Gastrocnemius medialis (tissue), 4 donors: ENCODE data around the gene FUOM. TPM values are rescaled to one million over a fixed set of nuclear protein-coding genes. Genes with fewer than 3 reads are reported as not detected.

Experiments
- ATAC-seq, 2 donors: fragments of 150-250 bp; one replicate each; pipeline ENCODE4 v1.9.1; 2016
- DNase-seq, 2 donors: peaks; one replicate each; pipeline ENCODE4 v3.0.0-alpha.2; 2019
- H3K27ac ChIP-seq, 4 donors: fragments of 200-600 bp; sonication (generic); 1 replicate in 1 of 4; 2 replicates in 3 of 4; pipeline ENCODE4 v1.5.1; 2016 to 2018; ENCODE audit warnings: mild to moderate bottlenecking in 2 of 4, moderate library complexity in 1 of 4
- H3K27me3 ChIP-seq, 3 donors: fragments of 200-600 bp; sonication (generic) in 2 of 3; 1 replicate in 1 of 3; 2 replicates in 2 of 3; pipeline versions ENCODE4 v1.5.1 to v1.6.0; 2016 to 2019; ENCODE audit warnings: mild to moderate bottlenecking in 1 of 3, moderate library complexity in 1 of 3
- H3K36me3 ChIP-seq, 2 donors: fragments of 200-600 bp; sonication (generic) in 1 of 2; one replicate each; pipeline ENCODE4 v1.5.1; 2017 to 2018
- H3K4me1 ChIP-seq, 2 donors: fragments of 200-600 bp; sonication (generic) in 1 of 2; one replicate each; pipeline ENCODE4 v1.5.1; 2016 to 2017; ENCODE audit warnings: mild to moderate bottlenecking in 2 of 2
- H3K4me3 ChIP-seq, 4 donors: fragments of 200-600 bp; sonication (generic) in 3 of 4; 1 replicate in 1 of 4; 2 replicates in 3 of 4; pipeline ENCODE4 v1.5.1; 2016 to 2019; ENCODE audit warnings: mild to moderate bottlenecking in 2 of 4
- H3K9me3 ChIP-seq, 3 donors: fragments of 200-600 bp; sonication (generic) in 2 of 3; 1 replicate in 1 of 3; 2 replicates in 2 of 3; pipeline ENCODE4 v1.5.1; 2016 to 2019
- POLR2A ChIP-seq, 2 donors: fragments of 450-650 bp; IDR thresholded peaks; one replicate each; pipeline ENCODE4 v1.6.1; 2017; ENCODE audit warnings: antibody characterized with exemption in 2 of 2, mild to moderate bottlenecking in 2 of 2, moderate library complexity in 2 of 2
- in situ Hi-C, 4 donors: fragments of 200-750 bp; cut with MboI; loops; one replicate each; pipeline versions ENCODE4 v1.15.0 to v1.8.0; 2017; ENCODE audit warnings: low sequenced_read_pairs in 4 of 4
- intact Hi-C: fragments of 100-400 bp; cut with DNase I; formaldehyde crosslinking; loops from one replicate; pipeline ENCODE4 v1.15.1; 2023; ENCODE audit warnings: low total_unique reads
- total RNA-seq, 4 donors: library from RNA; depleted of rRNA; stranded (reverse); fragments of >200 nt; gene quantifications; one replicate each; pipeline versions ENCODE4 v1.1.0 to v1.2.3, GENCODE V29; 2016
- TF ChIP-seq, protein P1 (sequence below), 5 experiments: fragments of 450-650 bp in 3 of 5; fragments of 200-600 bp in 2 of 5; sonication (generic) in 2 of 5; IDR thresholded peaks in 4 of 5; conservative IDR thresholded peaks in 1 of 5; 1 replicate in 4 of 5; 2 replicates in 1 of 5; pipeline ENCODE4 v1.5.1; 2016 to 2019; ENCODE audit warnings: antibody characterized with exemption in 5 of 5, mild to moderate bottlenecking in 3 of 5, moderate library complexity in 3 of 5

The FUOM gene
- total RNA-seq, 4 donors from 2014 or later = 3.2 to 8.9 (median 5.6) TPM

GRCh38 chr10:133326745-133327650 is 30.8 kb downstream of the FUOM start:
- H3K4me3 ChIP-seq = no peak overlapping the region
- in situ Hi-C loops = no loop called here
- H3K4me1 ChIP-seq = peaks cover 0 to 6% of the 10 kb centered on the region in 2 donors
- H3K27me3 ChIP-seq = peaks cover 57 to 77% (median 60%) of the 10 kb centered on the region in 3 donors
- TF ChIP-seq POLR2A (IDR thresholded peaks at IDR 0.05) = no peak
- TF ChIP-seq, protein P1, sequence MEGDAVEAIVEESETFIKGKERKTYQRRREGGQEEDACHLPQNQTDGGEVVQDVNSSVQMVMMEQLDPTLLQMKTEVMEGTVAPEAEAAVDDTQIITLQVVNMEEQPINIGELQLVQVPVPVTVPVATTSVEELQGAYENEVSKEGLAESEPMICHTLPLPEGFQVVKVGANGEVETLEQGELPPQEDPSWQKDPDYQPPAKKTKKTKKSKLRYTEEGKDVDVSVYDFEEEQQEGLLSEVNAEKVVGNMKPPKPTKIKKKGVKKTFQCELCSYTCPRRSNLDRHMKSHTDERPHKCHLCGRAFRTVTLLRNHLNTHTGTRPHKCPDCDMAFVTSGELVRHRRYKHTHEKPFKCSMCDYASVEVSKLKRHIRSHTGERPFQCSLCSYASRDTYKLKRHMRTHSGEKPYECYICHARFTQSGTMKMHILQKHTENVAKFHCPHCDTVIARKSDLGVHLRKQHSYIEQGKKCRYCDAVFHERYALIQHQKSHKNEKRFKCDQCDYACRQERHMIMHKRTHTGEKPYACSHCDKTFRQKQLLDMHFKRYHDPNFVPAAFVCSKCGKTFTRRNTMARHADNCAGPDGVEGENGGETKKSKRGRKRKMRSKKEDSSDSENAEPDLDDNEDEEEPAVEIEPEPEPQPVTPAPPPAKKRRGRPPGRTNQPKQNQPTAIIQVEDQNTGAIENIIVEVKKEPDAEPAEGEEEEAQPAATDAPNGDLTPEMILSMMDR (IDR thresholded peaks at IDR 0.05 in 4 of 5, conservative IDR thresholded peaks at IDR 0.05 in 1 of 5) = no peak
- intact Hi-C loops = loop anchor here (10.0 kb wide), 1 partner anchor 198 kb away; the partner anchor contains the start of gene CYP2E1
- DNase-seq (no peak), ATAC-seq (no peak)
- H3K36me3 ChIP-seq = no peaks in the 10 kb centered on the region
- no peak overlapping the region for H3K27ac ChIP-seq
- no peaks in the 10 kb centered on the region for H3K9me3 ChIP-seq

GRCh38 chr10:133326223-133326551 is 31.6 kb downstream of the FUOM start:
- no peak overlapping the region for H3K27ac ChIP-seq
- in situ Hi-C loops = no loop called here
- intact Hi-C loops = loop anchor here (10.0 kb wide), 1 partner anchor 199 kb away; the partner anchor contains the start of gene CYP2E1
- no peak for ATAC-seq
- peak overlapping the region in 3 of 4 donors; percentile 36 to 44 (median 41) for H3K4me3 ChIP-seq
- H3K27me3 ChIP-seq = peaks cover 50 to 74% (median 56%) of the 10 kb centered on the region in 3 donors
- H3K36me3 ChIP-seq = no peaks in the 10 kb centered on the region
- H3K9me3 ChIP-seq = no peaks in the 10 kb centered on the region
- peaks cover 0 to 6% of the 10 kb centered on the region in 2 donors for H3K4me1 ChIP-seq
- DNase-seq = no peak
- no peak for TF ChIP-seq POLR2A (IDR thresholded peaks at IDR 0.05)
- TF ChIP-seq, protein P1 (IDR thresholded peaks at IDR 0.05 in 4 of 5, conservative IDR thresholded peaks at IDR 0.05 in 1 of 5) = no peak

DNA sequence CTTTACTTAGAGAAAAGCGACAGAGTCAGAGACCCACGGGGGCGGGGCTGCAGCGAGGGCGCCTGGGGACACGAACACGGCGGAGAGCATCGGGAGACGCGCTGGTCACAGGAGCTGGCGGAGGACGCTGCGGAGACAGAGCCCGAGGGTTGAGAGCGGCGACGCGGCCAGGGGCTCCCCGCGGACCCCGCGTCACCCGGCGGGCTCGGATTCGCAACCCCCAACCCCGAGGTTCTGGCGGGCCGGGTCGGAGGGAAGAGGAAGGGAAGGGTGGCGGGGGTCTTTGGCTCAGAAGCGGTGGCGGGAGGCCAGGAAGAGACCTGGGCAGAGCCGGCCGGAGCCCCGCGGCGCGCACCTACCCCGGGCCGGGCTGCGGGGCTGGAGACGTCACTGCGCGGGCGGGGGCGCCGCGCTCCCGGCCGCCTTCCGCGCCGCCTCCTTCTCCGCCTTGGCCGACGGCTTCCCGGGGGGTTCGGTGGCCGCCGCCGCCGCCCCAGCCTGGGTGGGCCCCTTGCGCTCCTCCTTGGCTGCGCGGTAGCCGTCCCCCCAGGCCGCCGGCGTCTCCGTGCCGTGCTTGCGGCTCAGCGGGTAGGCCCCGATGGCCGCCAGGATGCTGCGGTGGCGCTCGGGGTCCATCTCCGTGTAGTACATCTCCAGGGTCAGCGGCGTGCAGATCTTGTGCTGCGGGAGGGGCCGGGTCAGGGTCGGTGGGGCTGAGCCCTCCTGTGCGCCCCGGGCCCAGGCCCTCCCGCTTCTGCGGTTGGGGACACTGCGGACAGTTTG is 32.2 kb downstream of the FUOM start:
- intact Hi-C loops (loop anchor here (10.0 kb wide), 1 partner anchor 199 kb away; the partner anchor contains the start of gene CYP2E1), in situ Hi-C loops (no loop called here)
- Histone ChIP-seq H3K27ac (no peak overlapping the region), H3K4me1 (peaks cover 0 to 6% of the 10 kb centered on the region in 2 donors), H3K27me3 (peaks cover 52 to 74% (median 54%) of the 10 kb centered on the region in 3 donors), H3K9me3 (no peaks in the 10 kb centered on the region), H3K4me3 (peak overlapping the region in 3 of 4 donors; percentile 36 to 44 (median 41)), H3K36me3 (no peaks in the 10 kb centered on the region)
- no peak for ATAC-seq
- TF ChIP-seq, protein P1 (IDR thresholded peaks at IDR 0.05 in 4 of 5, conservative IDR thresholded peaks at IDR 0.05 in 1 of 5) = no peak
- TF ChIP-seq POLR2A (IDR thresholded peaks at IDR 0.05) = no peak
- no peak for DNase-seq

DNA sequence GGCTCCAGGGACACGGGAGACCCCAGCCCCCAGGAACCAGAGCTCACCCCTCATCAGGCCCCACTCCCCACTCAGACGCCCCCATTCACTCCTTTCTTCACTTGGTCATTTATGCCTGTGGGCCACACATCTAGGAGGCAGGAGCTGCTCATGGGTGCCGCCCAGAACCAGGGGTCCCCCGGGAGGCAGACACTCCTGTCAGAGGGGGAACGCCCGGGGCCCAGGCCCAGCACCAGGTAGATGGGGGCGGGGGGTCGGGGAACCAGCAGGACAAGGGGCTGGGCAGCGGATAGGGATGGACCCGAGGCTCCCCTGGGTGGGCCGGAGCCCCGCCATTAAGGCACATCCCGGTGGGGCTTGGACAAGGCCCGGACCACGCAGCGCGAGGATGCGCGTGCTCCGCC is 33.0 kb downstream of the FUOM start:
- DNase-seq = no peak
- Histone ChIP-seq H3K4me1 (peaks cover 0 to 4% of the 10 kb centered on the region in 2 donors), H3K27ac (no peak overlapping the region), H3K27me3 (peaks cover 54 to 77% (median 57%) of the 10 kb centered on the region in 3 donors), H3K9me3 (no peaks in the 10 kb centered on the region), H3K36me3 (no peaks in the 10 kb centered on the region), H3K4me3 (peak overlapping the region in 2 of 4 donors; percentile 36 to 44)
- no peak for TF ChIP-seq POLR2A (IDR thresholded peaks at IDR 0.05)
- TF ChIP-seq, protein P1 (IDR thresholded peaks at IDR 0.05 in 4 of 5, conservative IDR thresholded peaks at IDR 0.05 in 1 of 5) = no peak
- intact Hi-C loops (loop anchor here (10.0 kb wide), 1 partner anchor 200 kb away; the partner anchor contains the start of gene CYP2E1), in situ Hi-C loops (no loop called here)
- ATAC-seq = no peak
